OCI-LY7 (cell line): ENCODE measurements around the gene PELI2.

ENCODE experiments used
- CTCF ChIP-seq: fragments of 200-600 bp; sonication (generic); conservative IDR thresholded peaks from 2 replicates; pipeline ENCODE4 v1.5.1; 2014; ENCODE audit warnings: mild to moderate bottlenecking, antibody characterized with exemption, low read length, moderate library complexity, mixed read lengths
- EZH2phosphoT487 ChIP-seq: fragments of 200-600 bp; sonication (generic); IDR thresholded peaks from 2 replicates; pipeline ENCODE4 v1.6.1; 2018; ENCODE audit warnings: low read depth, borderline replicate concordance, mild to moderate bottlenecking, mixed run types, antibody characterized with exemption, low read length, moderate library complexity, mixed read lengths

DNA sequence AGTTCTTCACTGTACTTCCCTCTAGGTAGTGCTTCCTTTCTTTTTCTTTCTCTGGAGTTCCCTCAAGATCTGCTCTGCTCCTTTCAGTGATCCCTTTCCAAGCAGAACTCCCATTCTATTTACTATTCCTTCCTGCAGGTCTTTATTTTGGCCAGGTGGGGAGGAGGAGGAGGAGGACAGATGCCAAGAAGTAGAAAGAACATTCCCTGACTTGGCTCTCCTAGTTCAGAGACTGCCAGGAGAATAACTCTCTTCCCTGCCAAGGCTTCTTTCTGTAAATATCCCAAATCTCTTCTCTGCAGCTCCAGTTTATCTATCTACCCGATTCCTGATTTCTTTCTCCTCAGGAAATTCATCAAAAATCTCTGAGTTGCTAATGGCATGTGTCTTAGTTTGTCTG, 231.7 kb downstream of the PELI2 start:
- TF ChIP-seq CTCF (no peak), EZH2phosphoT487 (no peak)
